PC-3 (cell line): Measurements from ENCODE around the gene CCDC136. TPM values are rescaled to one million over a fixed set of nuclear protein-coding genes. Genes with fewer than 3 reads are reported as not detected.

Experiments used
- ATAC-seq: fragments of 200-7000 bp; cut with Tn5 transposase; 2 replicates; pipeline ENCODE4 v1.9.1; 2020; ENCODE audit warnings: mild to moderate bottlenecking, moderate library complexity
- BruUV-seq: library from RNA; stranded (reverse); fragments of 400-500 nt; replicated peaks from 2 replicates; lab custom pipeline; 2021; lab: Mats Ljungman, UMichigan
- CTCF ChIA-PET: fragments of 300-600 bp; sonication (Branson Sonifier 250); formaldehyde crosslinking; loops from one replicate; lab custom pipeline; 2022; ENCODE audit warnings: antibody characterized with exemption; lab: Charles Lee
- POLR2A ChIA-PET: fragments of 300-600 bp; sonication (Branson Sonifier 250); formaldehyde crosslinking; loops from one replicate; lab custom pipeline; 2022; ENCODE audit warnings: antibody characterized with exemption; ENCODE audit not compliant: unreplicated experiment; lab: Charles Lee
- DNase-seq: peaks from one replicate; pipeline ENCODE4 v3.0.0-alpha.2; 2015
- H2AFZ ChIP-seq: fragments of 300-600 bp; sonication (generic); 2 replicates; pipeline ENCODE4 v1.6.0; 2016; ENCODE audit warnings: antibody characterized with exemption, low read length
- H3F3A ChIP-seq: fragments of 300-600 bp; sonication (generic); one replicate; pipeline ENCODE4 v1.6.0; 2017; ENCODE audit warnings: antibody characterized with exemption, low read length, control low read depth, mild to moderate bottlenecking; ENCODE audit not compliant: unreplicated experiment
- H3K27ac ChIP-seq: fragments of 300-600 bp; sonication (generic); 2 replicates; pipeline ENCODE4 v1.5.1; 2016; ENCODE audit warnings: mild to moderate bottlenecking, low read length
- H3K27me3 ChIP-seq: fragments of 300-600 bp; sonication (generic); 2 replicates; pipeline ENCODE4 v1.6.1; 2016; ENCODE audit warnings: low read length, mixed read lengths
- H3K36me3 ChIP-seq: fragments of 300-600 bp; sonication (generic); 2 replicates; pipeline ENCODE4 v1.6.1; 2016; ENCODE audit warnings: low read depth, mixed run types, low read length, mixed read lengths
- H3K4me1 ChIP-seq: fragments of 300-600 bp; sonication (generic); 2 replicates; pipeline ENCODE4 v1.5.1; 2016; ENCODE audit warnings: low read length; ENCODE audit not compliant: insufficient read depth
- H3K4me2 ChIP-seq: fragments of 300-600 bp; sonication (generic); 2 replicates; pipeline ENCODE4 v1.6.0; 2016; ENCODE audit warnings: low read length
- H3K4me3 ChIP-seq: fragments of 300-600 bp; sonication (generic); 2 replicates; pipeline ENCODE4 v1.5.1; 2016; ENCODE audit warnings: mild to moderate bottlenecking, low read length, mixed read lengths
- H3K79me2 ChIP-seq: fragments of 300-600 bp; sonication (generic); 2 replicates; pipeline ENCODE4 v1.6.1; 2017; ENCODE audit warnings: low read length, mixed read lengths
- H3K9ac ChIP-seq: fragments of 300-600 bp; sonication (generic); 2 replicates; pipeline ENCODE4 v1.6.0; 2016; ENCODE audit warnings: mild to moderate bottlenecking, low read length
- H3K9me2 ChIP-seq: fragments of 300-600 bp; sonication (generic); replicated peaks from 2 replicates; pipeline ENCODE4 v1.6.1; 2016; ENCODE audit warnings: mixed run types, low read length, mixed read lengths
- H3K9me3 ChIP-seq: fragments of 300-600 bp; sonication (generic); 2 replicates; pipeline ENCODE4 v1.6.1; 2016; ENCODE audit warnings: low read length, mixed read lengths
- H4K20me1 ChIP-seq: fragments of 300-600 bp; sonication (generic); 2 replicates; pipeline ENCODE4 v1.6.1; 2016; ENCODE audit warnings: low read length, mixed read lengths
- EZH2 ChIP-seq: fragments of 300-600 bp; sonication (generic); IDR thresholded peaks from one replicate; pipeline ENCODE4 v1.6.1; 2017; ENCODE audit warnings: antibody characterized with exemption, mild to moderate bottlenecking, low read length; ENCODE audit not compliant: unreplicated experiment
- EZH2phosphoT487 ChIP-seq: fragments of 300-600 bp; sonication (generic); IDR thresholded peaks from 2 replicates; pipeline ENCODE4 v1.6.1; 2018; ENCODE audit warnings: mild to moderate bottlenecking, antibody characterized with exemption, low read length, borderline replicate concordance
- intact Hi-C: fragments of 100-400 bp; cut with micrococcal nuclease; formaldehyde crosslinking; loops from 2 replicates; pipeline ENCODE4 v1.9.0; 2023
- total RNA-seq: library from RNA; depleted of rRNA; stranded (reverse); fragments of >200 nt; gene quantifications from 2 replicates; pipeline ENCODE4 v1.2.3, GENCODE V29; 2014
- TF ChIP-seq, protein P1 (sequence below): fragments of 300-600 bp; sonication (generic); conservative IDR thresholded peaks from 2 replicates; pipeline ENCODE4 v1.5.1; 2017; ENCODE audit warnings: antibody characterized with exemption, low read depth, mild to moderate bottlenecking, low read length

The CCDC136 gene
- total RNA-seq, 1 experiment from 2014 or later = 10.5 TPM

DNA sequence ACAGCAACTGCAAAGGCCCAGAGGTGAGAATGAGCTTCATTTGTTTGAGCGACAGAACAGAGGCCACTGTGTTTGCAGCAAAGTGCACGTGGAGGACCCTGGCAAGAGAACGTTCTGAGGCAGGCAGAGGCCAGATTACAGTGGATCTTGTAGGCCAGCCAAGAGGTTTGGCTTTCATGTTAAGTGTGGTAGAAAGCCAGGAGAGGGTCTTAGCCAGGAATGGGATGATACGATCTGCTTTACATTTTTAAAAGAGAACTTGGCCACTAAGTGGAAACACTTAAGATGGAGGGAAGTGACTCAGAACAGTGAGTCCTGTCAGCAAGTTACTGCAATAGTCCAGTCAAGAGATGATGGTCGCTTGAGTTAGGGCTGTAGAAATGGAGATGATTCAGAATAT, 4.6 kb downstream of the CCDC136 start:
- no peaks in the 10 kb centered on the region for H3F3A ChIP-seq
- no peak overlapping the region for H3K4me2 ChIP-seq
- no peaks in the 10 kb centered on the region for H3K79me2 ChIP-seq
- no peak overlapping the region for H3K4me3 ChIP-seq
- H3K4me1 ChIP-seq = no peaks in the 10 kb centered on the region
- no peaks in the 10 kb centered on the region for H4K20me1 ChIP-seq
- no peak for TF ChIP-seq EZH2
- TF ChIP-seq EZH2phosphoT487 = no peak
- TF ChIP-seq, protein P1, sequence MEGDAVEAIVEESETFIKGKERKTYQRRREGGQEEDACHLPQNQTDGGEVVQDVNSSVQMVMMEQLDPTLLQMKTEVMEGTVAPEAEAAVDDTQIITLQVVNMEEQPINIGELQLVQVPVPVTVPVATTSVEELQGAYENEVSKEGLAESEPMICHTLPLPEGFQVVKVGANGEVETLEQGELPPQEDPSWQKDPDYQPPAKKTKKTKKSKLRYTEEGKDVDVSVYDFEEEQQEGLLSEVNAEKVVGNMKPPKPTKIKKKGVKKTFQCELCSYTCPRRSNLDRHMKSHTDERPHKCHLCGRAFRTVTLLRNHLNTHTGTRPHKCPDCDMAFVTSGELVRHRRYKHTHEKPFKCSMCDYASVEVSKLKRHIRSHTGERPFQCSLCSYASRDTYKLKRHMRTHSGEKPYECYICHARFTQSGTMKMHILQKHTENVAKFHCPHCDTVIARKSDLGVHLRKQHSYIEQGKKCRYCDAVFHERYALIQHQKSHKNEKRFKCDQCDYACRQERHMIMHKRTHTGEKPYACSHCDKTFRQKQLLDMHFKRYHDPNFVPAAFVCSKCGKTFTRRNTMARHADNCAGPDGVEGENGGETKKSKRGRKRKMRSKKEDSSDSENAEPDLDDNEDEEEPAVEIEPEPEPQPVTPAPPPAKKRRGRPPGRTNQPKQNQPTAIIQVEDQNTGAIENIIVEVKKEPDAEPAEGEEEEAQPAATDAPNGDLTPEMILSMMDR = no peak
- intact Hi-C loops = no loop called here
- H2AFZ ChIP-seq = no peak overlapping the region
- H3K27ac ChIP-seq = no peak overlapping the region
- H3K27me3 ChIP-seq = no peaks in the 10 kb centered on the region
- no peak for DNase-seq
- no peaks in the 10 kb centered on the region for H3K36me3 ChIP-seq
- ChIA-PET POLR2A (no interaction called here), CTCF (no interaction called here)
- ATAC-seq = no peak
- H3K9me2 ChIP-seq = no peaks in the 10 kb centered on the region
- no peaks in the 10 kb centered on the region for H3K9me3 ChIP-seq
- no peak overlapping the region for H3K9ac ChIP-seq
- BruUV-seq = no TSS peak

DNA sequence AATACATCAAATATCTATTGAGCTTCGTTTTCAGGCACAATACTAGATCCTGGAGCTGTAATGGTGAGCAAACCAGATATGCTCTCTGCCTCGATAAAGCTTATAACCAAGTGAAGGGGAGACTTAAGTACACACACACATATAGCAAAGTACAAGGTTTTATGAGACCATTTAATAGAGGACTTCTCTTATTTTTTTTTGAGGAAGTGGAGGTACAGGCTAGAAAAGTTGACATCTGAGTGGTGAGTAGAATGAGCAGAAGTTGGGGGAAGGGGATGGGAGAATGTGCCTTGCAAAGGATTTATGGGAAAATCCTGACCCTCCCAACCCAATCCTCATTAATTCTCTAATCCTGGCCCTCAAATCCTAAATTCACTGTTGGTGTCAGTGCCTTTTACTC, 7.7 kb downstream of the CCDC136 start:
- no peaks in the 10 kb centered on the region for H3K4me1 ChIP-seq
- ATAC-seq = no peak

DNA sequence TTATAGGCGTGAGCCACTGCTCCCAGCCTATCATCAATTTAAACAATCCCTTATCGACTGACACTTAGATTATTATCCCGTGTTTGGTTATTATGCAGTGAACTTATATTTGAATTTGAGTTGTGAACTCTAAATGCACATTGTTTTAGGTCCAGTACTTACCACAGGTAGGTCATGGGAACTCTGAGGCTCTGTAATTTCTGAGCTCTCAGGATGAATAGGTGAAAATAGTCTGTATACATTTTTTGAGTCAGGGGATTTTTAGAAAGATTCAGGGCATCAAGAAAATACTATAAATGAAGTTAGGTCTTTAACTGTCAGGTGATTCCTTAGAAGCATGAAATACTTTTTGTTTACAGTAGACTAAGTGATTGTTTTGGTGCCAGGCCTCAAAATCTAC, 8.8 kb downstream of the CCDC136 start:
- no peaks in the 10 kb centered on the region for H3K36me3 ChIP-seq
- DNase-seq (no peak), ATAC-seq (no peak)
- H3K4me2 ChIP-seq = no peak overlapping the region
- no peaks in the 10 kb centered on the region for H4K20me1 ChIP-seq
- H3K9ac ChIP-seq = no peak overlapping the region
- H3K4me1 ChIP-seq = no peaks in the 10 kb centered on the region
- no TSS peak for BruUV-seq
- no peak overlapping the region for H3K4me3 ChIP-seq
- TF ChIP-seq, protein P1 = no peak
- TF ChIP-seq EZH2phosphoT487 (no peak), EZH2 (no peak)
- ChIA-PET CTCF (no interaction called here), POLR2A (interaction anchor here (0.5 kb wide), 1 partner anchor 140 kb away, joined by 11 read pairs; no protein-coding TSS in a partner anchor)
- no peaks in the 10 kb centered on the region for H3K79me2 ChIP-seq
- H3K9me3 ChIP-seq = no peaks in the 10 kb centered on the region
- intact Hi-C loops = no loop called here
- no peak overlapping the region for H3K27ac ChIP-seq
- no peak overlapping the region for H2AFZ ChIP-seq
- H3F3A ChIP-seq = no peaks in the 10 kb centered on the region
- no peaks in the 10 kb centered on the region for H3K27me3 ChIP-seq
- no peaks in the 10 kb centered on the region for H3K9me2 ChIP-seq

More for the DNA sequence above, 7.7 kb downstream of the CCDC136 start:
- no peak overlapping the region for H3K4me2 ChIP-seq
- POLR2A ChIA-PET = no interaction called here
- intact Hi-C loops = no loop called here
- TF ChIP-seq EZH2 = no peak
- TF ChIP-seq, protein P1 = no peak
- no peak for TF ChIP-seq EZH2phosphoT487
- H3F3A ChIP-seq = no peaks in the 10 kb centered on the region
- no peak for DNase-seq
- no peak overlapping the region for H3K27ac ChIP-seq
- H3K36me3 ChIP-seq = no peaks in the 10 kb centered on the region
- no peaks in the 10 kb centered on the region for H3K79me2 ChIP-seq
- no peak overlapping the region for H3K9ac ChIP-seq
- BruUV-seq = no TSS peak
- no peaks in the 10 kb centered on the region for H3K9me2 ChIP-seq
- H3K27me3 ChIP-seq = no peaks in the 10 kb centered on the region
- H3K9me3 ChIP-seq = no peaks in the 10 kb centered on the region
- H2AFZ ChIP-seq = no peak overlapping the region
- CTCF ChIA-PET = no interaction called here
- no peaks in the 10 kb centered on the region for H4K20me1 ChIP-seq
- H3K4me3 ChIP-seq = no peak overlapping the region
